DOHH2 (cell line): ENCODE measurements around the gene CEP135.

Source experiments
- CTCF ChIP-seq: fragments of 200-600 bp; sonication (generic); IDR thresholded peaks from one replicate; pipeline ENCODE4 v1.5.1; 2014; ENCODE audit warnings: antibody characterized with exemption, mild to moderate bottlenecking, low read depth, low read length; ENCODE audit not compliant: poor library complexity, severe bottlenecking
- EZH2phosphoT487 ChIP-seq: fragments of 200-600 bp; sonication (generic); IDR thresholded peaks from 2 replicates; pipeline ENCODE4 v1.6.1; 2017; ENCODE audit warnings: borderline replicate concordance, mild to moderate bottlenecking, antibody characterized with exemption, low read length, moderate library complexity, mixed read lengths

GRCh38 chr4:55921093-55921492 is 27.7 kb upstream of the CEP135 start:
- no peak for TF ChIP-seq CTCF
- TF ChIP-seq EZH2phosphoT487, result no peak
